ENCODE data around the gene SDF2. TPM values are rescaled to one million over a fixed set of nuclear protein-coding genes. Genes with fewer than 3 reads are reported as not detected.

The SDF2 gene
- total RNA-seq, 1 experiment from 2014 or later = 72.1 TPM

DNA sequence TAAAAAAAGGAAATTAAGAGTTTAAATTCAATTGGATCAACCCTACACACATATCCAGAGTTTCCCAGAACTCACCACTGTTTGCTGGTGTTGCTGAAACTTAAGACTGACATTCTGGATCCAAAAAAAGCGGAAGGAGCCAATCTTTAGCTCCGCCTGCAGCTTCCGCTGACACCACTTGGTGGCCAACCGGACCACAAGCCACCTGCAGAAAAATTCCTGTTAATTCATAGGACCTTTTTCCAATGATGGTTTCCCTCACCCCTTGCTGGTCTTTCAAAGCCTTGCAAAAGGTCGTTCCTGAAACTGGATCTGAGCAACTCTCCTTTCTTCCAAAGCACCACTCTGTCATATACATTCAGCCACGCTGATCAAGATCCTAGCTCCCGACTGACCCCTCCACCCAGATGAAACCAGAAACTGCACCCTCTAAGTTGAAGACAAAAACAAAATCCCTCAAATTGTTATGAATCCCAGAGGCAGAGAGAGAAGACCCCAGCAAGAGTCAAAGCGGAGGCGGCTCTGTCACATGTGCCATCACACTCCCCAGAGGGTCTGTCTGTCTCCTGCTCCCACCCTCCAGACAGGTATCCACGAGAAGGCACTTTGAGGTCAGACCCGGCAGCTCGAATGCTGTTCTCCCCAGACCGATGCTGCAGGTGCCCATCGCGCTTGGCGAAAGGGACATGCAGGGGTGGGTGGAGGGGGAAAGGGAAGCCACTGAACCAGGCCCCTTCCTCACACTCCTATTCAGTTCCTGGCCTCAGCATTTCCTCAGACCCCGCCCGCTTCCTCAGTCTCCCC lies 17.5 kb downstream of the SDF2 start:
- H3K9me3 ChIP-seq (ENCODE audit: control insufficient read depth, insufficient read depth, low read depth, low read length) = no peaks in the 10 kb centered on the region
- peak overlapping the region; percentile 90 to 97 for H3K4me3 ChIP-seq (ENCODE audit: low read depth in 2 of 2, low read length in 2 of 2)
- intact Hi-C loops (cut with micrococcal nuclease; ENCODE audit: unreplicated experiment) (no loop called here), in situ Hi-C loops (cut with HindIII; ENCODE audit: low pct_unique_long_range_greater_than_20kb, low sequenced_read_pairs) (no loop called here)
- POLR2A ChIA-PET = interaction anchor here (0.5 to 1.2 kb wide), 3 partner anchors 75 to 103 kb away, joined by 3 to 4 read pairs (median 3); partner anchors contain the start of gene RPL23A
- CTCF ChIA-PET = interaction anchor here (0.7 to 0.8 kb wide), 3 partner anchors 17 to 32 kb away, joined by 3 to 4 read pairs (median 4); partner anchors contain the start of gene SDF2
- peaks cover 28% of the 10 kb centered on the region for H3K4me1 ChIP-seq (ENCODE audit: control insufficient read depth, insufficient read depth, low read length)
- no peaks in the 10 kb centered on the region for H3K27me3 ChIP-seq (ENCODE audit: control insufficient read depth, insufficient read depth, low read length)
- peaks cover 39% of the 10 kb centered on the region for H3K36me3 ChIP-seq (ENCODE audit: control insufficient read depth, insufficient read depth, low read length)
- peak overlapping the region; percentile 92 for H3K27ac ChIP-seq (ENCODE audit: low read length)
- BruUV-seq (replicated peaks) = no TSS peak
- ATAC-seq (peak; percentile 22; the same call in 1 of the 2 replicates), DNase-seq (ENCODE audit: low read depth, low spot score) (no peak)
- TF ChIP-seq, protein P1, sequence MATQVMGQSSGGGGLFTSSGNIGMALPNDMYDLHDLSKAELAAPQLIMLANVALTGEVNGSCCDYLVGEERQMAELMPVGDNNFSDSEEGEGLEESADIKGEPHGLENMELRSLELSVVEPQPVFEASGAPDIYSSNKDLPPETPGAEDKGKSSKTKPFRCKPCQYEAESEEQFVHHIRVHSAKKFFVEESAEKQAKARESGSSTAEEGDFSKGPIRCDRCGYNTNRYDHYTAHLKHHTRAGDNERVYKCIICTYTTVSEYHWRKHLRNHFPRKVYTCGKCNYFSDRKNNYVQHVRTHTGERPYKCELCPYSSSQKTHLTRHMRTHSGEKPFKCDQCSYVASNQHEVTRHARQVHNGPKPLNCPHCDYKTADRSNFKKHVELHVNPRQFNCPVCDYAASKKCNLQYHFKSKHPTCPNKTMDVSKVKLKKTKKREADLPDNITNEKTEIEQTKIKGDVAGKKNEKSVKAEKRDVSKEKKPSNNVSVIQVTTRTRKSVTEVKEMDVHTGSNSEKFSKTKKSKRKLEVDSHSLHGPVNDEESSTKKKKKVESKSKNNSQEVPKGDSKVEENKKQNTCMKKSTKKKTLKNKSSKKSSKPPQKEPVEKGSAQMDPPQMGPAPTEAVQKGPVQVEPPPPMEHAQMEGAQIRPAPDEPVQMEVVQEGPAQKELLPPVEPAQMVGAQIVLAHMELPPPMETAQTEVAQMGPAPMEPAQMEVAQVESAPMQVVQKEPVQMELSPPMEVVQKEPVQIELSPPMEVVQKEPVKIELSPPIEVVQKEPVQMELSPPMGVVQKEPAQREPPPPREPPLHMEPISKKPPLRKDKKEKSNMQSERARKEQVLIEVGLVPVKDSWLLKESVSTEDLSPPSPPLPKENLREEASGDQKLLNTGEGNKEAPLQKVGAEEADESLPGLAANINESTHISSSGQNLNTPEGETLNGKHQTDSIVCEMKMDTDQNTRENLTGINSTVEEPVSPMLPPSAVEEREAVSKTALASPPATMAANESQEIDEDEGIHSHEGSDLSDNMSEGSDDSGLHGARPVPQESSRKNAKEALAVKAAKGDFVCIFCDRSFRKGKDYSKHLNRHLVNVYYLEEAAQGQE (IDR thresholded peaks at IDR 0.05; ENCODE audit: insufficient read depth in 1 of 2, low read depth in 2 of 2, low read length in 1 of 2) = no peak
- no peak for TF ChIP-seq TCF7L2 (IDR thresholded peaks at IDR 0.05; ENCODE audit: low read depth, low read length)
- TF ChIP-seq, protein P2, sequence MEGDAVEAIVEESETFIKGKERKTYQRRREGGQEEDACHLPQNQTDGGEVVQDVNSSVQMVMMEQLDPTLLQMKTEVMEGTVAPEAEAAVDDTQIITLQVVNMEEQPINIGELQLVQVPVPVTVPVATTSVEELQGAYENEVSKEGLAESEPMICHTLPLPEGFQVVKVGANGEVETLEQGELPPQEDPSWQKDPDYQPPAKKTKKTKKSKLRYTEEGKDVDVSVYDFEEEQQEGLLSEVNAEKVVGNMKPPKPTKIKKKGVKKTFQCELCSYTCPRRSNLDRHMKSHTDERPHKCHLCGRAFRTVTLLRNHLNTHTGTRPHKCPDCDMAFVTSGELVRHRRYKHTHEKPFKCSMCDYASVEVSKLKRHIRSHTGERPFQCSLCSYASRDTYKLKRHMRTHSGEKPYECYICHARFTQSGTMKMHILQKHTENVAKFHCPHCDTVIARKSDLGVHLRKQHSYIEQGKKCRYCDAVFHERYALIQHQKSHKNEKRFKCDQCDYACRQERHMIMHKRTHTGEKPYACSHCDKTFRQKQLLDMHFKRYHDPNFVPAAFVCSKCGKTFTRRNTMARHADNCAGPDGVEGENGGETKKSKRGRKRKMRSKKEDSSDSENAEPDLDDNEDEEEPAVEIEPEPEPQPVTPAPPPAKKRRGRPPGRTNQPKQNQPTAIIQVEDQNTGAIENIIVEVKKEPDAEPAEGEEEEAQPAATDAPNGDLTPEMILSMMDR (IDR thresholded peaks at IDR 0.05) = peak; percentile 67

- ChIA-PET POLR2A (no interaction called here), CTCF (no interaction called here)
- no peaks in the 10 kb centered on the region for H3K27me3 ChIP-seq (ENCODE audit: control insufficient read depth, insufficient read depth, low read length)
- intact Hi-C loops (cut with micrococcal nuclease; ENCODE audit: unreplicated experiment) = no loop called here
- no peak overlapping the region for H3K4me3 ChIP-seq (ENCODE audit: low read depth in 2 of 2, low read length in 2 of 2)
- H3K9me3 ChIP-seq (ENCODE audit: control insufficient read depth, insufficient read depth, low read depth, low read length) = no peaks in the 10 kb centered on the region
- H3K36me3 ChIP-seq (ENCODE audit: control insufficient read depth, insufficient read depth, low read length) = peaks cover 64% of the 10 kb centered on the region
- ATAC-seq = no peak
- no peak for DNase-seq (ENCODE audit: low read depth, low spot score)
- H3K4me1 ChIP-seq (ENCODE audit: control insufficient read depth, insufficient read depth, low read length) = peaks cover 23% of the 10 kb centered on the region
- no peak overlapping the region for H3K27ac ChIP-seq (ENCODE audit: low read length)
- in situ Hi-C loops (cut with HindIII; ENCODE audit: low pct_unique_long_range_greater_than_20kb, low sequenced_read_pairs) = no loop called here
- no TSS peak for BruUV-seq (replicated peaks)
- TF ChIP-seq SIN3A (IDR thresholded peaks at IDR 0.05; ENCODE audit: borderline replicate concordance, insufficient read depth, low read depth, low read length) (no peak), POLR2AphosphoS5 (IDR thresholded peaks at IDR 0.05; ENCODE audit: low read depth, low read length) (no peak), TCF7L2 (IDR thresholded peaks at IDR 0.05; ENCODE audit: low read depth, low read length) (no peak)
- TF ChIP-seq, protein P1 (IDR thresholded peaks at IDR 0.05; ENCODE audit: insufficient read depth in 1 of 2, low read depth in 2 of 2, low read length in 1 of 2) = no peak
- TF ChIP-seq, protein P2 (IDR thresholded peaks at IDR 0.05) = no peak
Observed at GRCh38 chr17:28641579-28641978, 20.1 kb downstream of the SDF2 start.
